K562 (cell line): Measurements from ENCODE around the gene SORCS2. TPM values are rescaled to one million over a fixed set of nuclear protein-coding genes. Genes with fewer than 3 reads are reported as not detected.

ENCODE experiments used
- ATAC-seq: fragments of 200-7000 bp; cut with Tn5 transposase; 3 replicates; pipeline ENCODE4 v1.9.1; 2020; ENCODE audit warnings: moderate library complexity
- BruUV-seq: library from RNA; stranded (reverse); fragments of 400-500 nt; replicated peaks from 2 replicates; lab custom pipeline; 2021; lab: Mats Ljungman, UMichigan
- CTCF ChIA-PET: fragments of 300-600 bp; formaldehyde crosslinking; extraction: SDS; loops from one replicate; lab custom pipeline; 2021; ENCODE audit warnings: low intra/inter-chr PET ratio; lab: Yijun Ruan, JAX
- POLR2A ChIA-PET: fragments of 300-600, 350-650 bp; sonication (Branson Sonifier 250); formaldehyde crosslinking; extraction: SDS; loops from one replicate; lab custom pipeline; 2021; ENCODE audit warnings: antibody characterized with exemption, inconsistent platforms; lab: Yijun Ruan, JAX
- DNase-seq, 4 experiments: peaks; one replicate each; pipeline versions ENCODE4 v3.0.0 to v3.0.0-alpha.2; 2011 to 2018; ENCODE audit warnings: low spot score in 3 of 4, mixed read lengths in 3 of 4; ENCODE audit errors: extremely low read depth in 1 of 4
- FAIRE-seq: peaks from 2 replicates; lab custom pipeline; 2011; peaks lifted over from hg19 to GRCh38; lab: Jason Lieb, UNC
- H2AFZ ChIP-seq: 2 replicates; pipeline ENCODE4 v1.6.0; 2011; ENCODE audit warnings: low read depth, low read length, control low read depth, inconsistent platforms
- H3K27ac ChIP-seq: fragments of 200-600 bp; 3 replicates; pipeline ENCODE4 v1.8.0; 2011; ENCODE audit warnings: low read depth, mild to moderate bottlenecking, control low read depth, inconsistent platforms, low read length, moderate library complexity, mixed read lengths; ENCODE audit errors: extremely low read depth
- H3K27me3 ChIP-seq, 2 experiments: fragments of 300-600 bp in 1 of 2; 2 replicates in 1 of 2; 3 replicates in 1 of 2; pipeline versions ENCODE4 v1.6.0 to v1.8.0; 2011; ENCODE audit warnings: inconsistent platforms in 2 of 2, low read length in 2 of 2, mild to moderate bottlenecking in 1 of 2, mixed read lengths in 1 of 2, moderate library complexity in 1 of 2; ENCODE audit not compliant: control insufficient read depth in 2 of 2, insufficient read depth in 2 of 2
- H3K36me3 ChIP-seq: fragments of 300-600 bp; 3 replicates; pipeline ENCODE4 v1.8.0; 2011; ENCODE audit warnings: mild to moderate bottlenecking, low read length, inconsistent platforms; ENCODE audit not compliant: control insufficient read depth, insufficient read depth
- H3K4me1 ChIP-seq, 2 experiments: fragments of 200-600 bp in 1 of 2; replicated peaks in 1 of 2; 2 replicates in 1 of 2; 3 replicates in 1 of 2; pipeline versions ENCODE4 v1.5.1 to v1.8.0; 2011; ENCODE audit warnings: inconsistent platforms in 2 of 2, low read length in 2 of 2, mild to moderate bottlenecking in 1 of 2, mixed read lengths in 1 of 2, moderate library complexity in 1 of 2; ENCODE audit not compliant: control insufficient read depth in 2 of 2, insufficient read depth in 2 of 2
- H3K4me2 ChIP-seq: 2 replicates; pipeline ENCODE4 v1.6.1; 2011; ENCODE audit warnings: low read length, control low read depth, inconsistent platforms, mixed read lengths; ENCODE audit not compliant: insufficient read depth
- H3K4me3 ChIP-seq: fragments of 200-600 bp; sonication (generic), shearing (Covaris generic); 2 replicates; pipeline ENCODE4 v1.5.1; 2016; ENCODE audit warnings: control low read depth, inconsistent platforms
- H3K79me2 ChIP-seq: fragments of 200-600 bp; 3 replicates; pipeline ENCODE4 v1.8.0; 2011; ENCODE audit warnings: low read length, inconsistent platforms; ENCODE audit not compliant: control insufficient read depth, insufficient read depth
- H3K9ac ChIP-seq, 2 experiments: 2 replicates each; pipeline versions ENCODE4 v1.6.0 to v1.6.1; 2011; ENCODE audit warnings: low read depth in 2 of 2, low read length in 2 of 2, control low read depth in 1 of 2, inconsistent platforms in 1 of 2, mild to moderate bottlenecking in 1 of 2, mixed read lengths in 1 of 2; ENCODE audit not compliant: insufficient read depth in 1 of 2
- H3K9me1 ChIP-seq: one replicate; pipeline ENCODE4 v1.6.0; 2011; ENCODE audit warnings: inconsistent platforms, mild to moderate bottlenecking, low read length, moderate library complexity; ENCODE audit not compliant: control insufficient read depth, insufficient read depth
- H3K9me3 ChIP-seq: replicated peaks from 2 replicates; pipeline ENCODE4 v1.5.1; 2011; ENCODE audit warnings: low read depth, low read length, inconsistent platforms; ENCODE audit not compliant: control insufficient read depth, insufficient read depth
- H4K20me1 ChIP-seq: replicated peaks from 2 replicates; pipeline ENCODE4 v1.6.1; 2011; ENCODE audit warnings: low read length, inconsistent platforms, mixed read lengths; ENCODE audit not compliant: control insufficient read depth, insufficient read depth
- CAMTA2 ChIP-seq: fragments of 250-450 bp; sonication (Bioruptor Pico); conservative IDR thresholded peaks from 2 replicates; pipeline ENCODE4 v1.5.1; 2022
- ESRRA ChIP-seq: fragments of 450-650 bp; IDR thresholded peaks from 2 replicates; pipeline ENCODE4 v1.6.1; 2014; ENCODE audit warnings: low read depth, mild to moderate bottlenecking, moderate library complexity, borderline replicate concordance
- JUND ChIP-seq, 2 experiments: IDR thresholded peaks; 2 replicates in 1 of 2; 3 replicates in 1 of 2; pipeline ENCODE4 v1.6.1; 2011; ENCODE audit warnings: borderline replicate concordance in 2 of 2, low read depth in 2 of 2, low read length in 2 of 2, improper control_type of control experiment in 1 of 2, missing biosample characterization in 1 of 2, missing genetic modification characterization in 1 of 2, missing genetic modification reagents in 1 of 2
- KLF10 ChIP-seq: fragments of 250-450 bp; sonication (Bioruptor Pico); IDR thresholded peaks from 2 replicates; pipeline ENCODE4 v1.6.1; 2021; ENCODE audit warnings: matching md5 sums
- MECOM ChIP-seq: fragments of 250-450 bp; sonication (Bioruptor Pico); IDR thresholded peaks from 2 replicates; pipeline ENCODE4 v1.8.0; 2022; ENCODE audit warnings: inconsistent platforms
- RBM17 ChIP-seq: fragments of 200-400 bp; formaldehyde crosslinking; IDR thresholded peaks from 2 replicates; pipeline ENCODE4 v1.6.1; 2017; ENCODE audit warnings: low read depth, mild to moderate bottlenecking, low read length, borderline replicate concordance
- ZNF830 ChIP-seq: fragments of 250-450 bp; sonication (Bioruptor Pico); IDR thresholded peaks from 2 replicates; pipeline ENCODE4 v1.5.0; 2021; ENCODE audit warnings: mild to moderate bottlenecking
- WGBS: fragments of 100-300 bp; shearing (Covaris generic); methylation state at CpG from one replicate; pipeline ENCODE4 v1.1.6; 2016; ENCODE audit warnings: low coverage, mixed read lengths; ENCODE audit not compliant: insufficient coverage; ENCODE audit errors: missing lambda C conversion rate; 5-methylcytosine and 5-hydroxymethylcytosine counted together
- in situ Hi-C: fragments of 300-500 bp; cut with MboI; formaldehyde crosslinking; loops from 4 replicates; pipeline ENCODE4 v1.15.0; 2018; ENCODE audit warnings: inconsistent platforms, mixed read lengths
- intact Hi-C: fragments of 100-400 bp; cut with micrococcal nuclease; formaldehyde crosslinking; loops from 2 replicates; pipeline ENCODE4 v1.14.2; 2022
- polyA plus RNA-seq, 8 experiments: library from polyadenylated mRNA; depleted of rRNA in 4 of 8; stranded (reverse) in 5 of 8; unstranded in 3 of 8; fragments of >200 nt; fragmentation: Nextera tagmentation in 2 of 8; fragmentation: Illumina TruSeq in 1 of 8; extraction: Ambion mirVana in 2 of 8; extraction: Trizol in 1 of 8; gene quantifications; 2 replicates each; pipeline versions ENCODE4 v1.2.1 to v1.2.3, GENCODE V29; 2011 to 2014; ENCODE audit warnings: inconsistent platforms in 1 of 8, missing spikeins in 1 of 8
- total RNA-seq, 7 experiments: library from RNA; depleted of rRNA in 6 of 7; stranded (reverse); fragments of >200 nt in 6 of 7; fragmentation: Illumina TruSeq in 2 of 7; extraction: Trizol in 2 of 7; gene quantifications; 2 replicates each; pipeline versions ENCODE4 v1.2.1 to v1.2.3, GENCODE V29; 2011 to 2021; ENCODE audit warnings: low replicate concordance in 1 of 7
- TF ChIP-seq, protein P1 (sequence below), 3 experiments: IDR thresholded peaks in 2 of 3; conservative IDR thresholded peaks in 1 of 3; 2 replicates each; pipeline ENCODE4 v1.5.1; 2011 to 2012; ENCODE audit warnings: low read length in 3 of 3, mild to moderate bottlenecking in 3 of 3, control low read depth in 2 of 3, improper control_type of control experiment in 1 of 3, inconsistent platforms in 1 of 3, low read depth in 1 of 3, mixed read lengths in 1 of 3, moderate library complexity in 1 of 3; ENCODE audit not compliant: insufficient read depth in 2 of 3
- TF ChIP-seq, protein P2 (sequence below): fragments of 450-650 bp; IDR thresholded peaks from 2 replicates; pipeline ENCODE4 v1.6.1; 2016; ENCODE audit warnings: mild to moderate bottlenecking, moderate library complexity

Gene SORCS2
- total and polyA plus RNA-seq, 9 of the 15 experiments (the other 6 are each of a cell fraction or from before 2014, with no cell fraction given) = not detected

DNA sequence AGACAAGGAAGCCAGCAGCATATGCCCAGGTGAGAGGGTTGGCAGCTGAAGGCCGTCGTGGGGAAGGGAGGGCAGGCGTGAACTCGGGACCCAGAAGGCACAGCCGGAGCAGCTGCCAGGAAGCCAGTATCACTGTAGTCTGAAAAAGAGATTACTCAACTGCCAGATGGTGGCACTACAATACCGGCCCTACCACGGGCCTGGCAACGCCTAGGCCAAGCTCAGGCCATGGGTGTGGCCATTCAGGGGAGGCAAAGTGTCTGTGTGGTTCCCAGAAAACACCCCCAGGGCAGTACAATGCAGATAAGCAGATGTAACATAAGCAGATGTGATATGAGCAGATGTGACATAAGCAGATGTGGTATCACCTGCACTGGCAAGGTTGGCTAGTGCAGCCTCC, 511.4 kb downstream of the SORCS2 start:
- no peaks in the 10 kb centered on the region for H3K4me1 ChIP-seq
- no peak overlapping the region for H3K4me3 ChIP-seq
- in situ Hi-C loops (no loop called here), intact Hi-C loops (no loop called here)
- 1% methylated on average over 8 of the region's 8 CpGs for WGBS
- DNase-seq (peak in 3 of 4 experiments; percentile 6 to 38 (median 37)), ATAC-seq (0 out of 3 replicates have a peak, but pooled peaks have one; percentile 20), FAIRE-seq (no peak)
- no peaks in the 10 kb centered on the region for H3K9me1 ChIP-seq
- no peaks in the 10 kb centered on the region for H3K36me3 ChIP-seq
- H3K27ac ChIP-seq = no peak overlapping the region
- H3K27me3 ChIP-seq = peaks cover 0 to 39% of the 10 kb centered on the region in 2 experiments; a peak in 3 of 5 replicates
- BruUV-seq = no TSS peak
- no peak overlapping the region for H2AFZ ChIP-seq
- POLR2A ChIA-PET = interaction anchor here (0.6 kb wide), 1 partner anchor 20 kb away, joined by 5 read pairs; no protein-coding TSS in a partner anchor
- H3K79me2 ChIP-seq = no peaks in the 10 kb centered on the region
- H3K9ac ChIP-seq = no peak overlapping the region
- H3K9me3 ChIP-seq = no peaks in the 10 kb centered on the region
- CTCF ChIA-PET = no interaction called here
- H3K4me2 ChIP-seq = no peak overlapping the region
- no peaks in the 10 kb centered on the region; the same call in 1 of the 2 replicates for H4K20me1 ChIP-seq
- TF ChIP-seq ESRRA = no peak
- no peak for TF ChIP-seq CAMTA2 (CRISPR knock-in tag)
- no peak for TF ChIP-seq KLF10 (CRISPR knock-in tag)
- TF ChIP-seq JUND (IDR thresholded peaks at IDR 0.05; ENCODE audit: borderline replicate concordance, low read depth, low read length) = no peak
- TF ChIP-seq JUND (tag; IDR thresholded peaks at IDR 0.05; ENCODE audit: borderline replicate concordance, low read depth, low read length) = no peak
- TF ChIP-seq, protein P1, sequence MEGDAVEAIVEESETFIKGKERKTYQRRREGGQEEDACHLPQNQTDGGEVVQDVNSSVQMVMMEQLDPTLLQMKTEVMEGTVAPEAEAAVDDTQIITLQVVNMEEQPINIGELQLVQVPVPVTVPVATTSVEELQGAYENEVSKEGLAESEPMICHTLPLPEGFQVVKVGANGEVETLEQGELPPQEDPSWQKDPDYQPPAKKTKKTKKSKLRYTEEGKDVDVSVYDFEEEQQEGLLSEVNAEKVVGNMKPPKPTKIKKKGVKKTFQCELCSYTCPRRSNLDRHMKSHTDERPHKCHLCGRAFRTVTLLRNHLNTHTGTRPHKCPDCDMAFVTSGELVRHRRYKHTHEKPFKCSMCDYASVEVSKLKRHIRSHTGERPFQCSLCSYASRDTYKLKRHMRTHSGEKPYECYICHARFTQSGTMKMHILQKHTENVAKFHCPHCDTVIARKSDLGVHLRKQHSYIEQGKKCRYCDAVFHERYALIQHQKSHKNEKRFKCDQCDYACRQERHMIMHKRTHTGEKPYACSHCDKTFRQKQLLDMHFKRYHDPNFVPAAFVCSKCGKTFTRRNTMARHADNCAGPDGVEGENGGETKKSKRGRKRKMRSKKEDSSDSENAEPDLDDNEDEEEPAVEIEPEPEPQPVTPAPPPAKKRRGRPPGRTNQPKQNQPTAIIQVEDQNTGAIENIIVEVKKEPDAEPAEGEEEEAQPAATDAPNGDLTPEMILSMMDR (IDR thresholded peaks at IDR 0.05 in 2 of 3, conservative IDR thresholded peaks at IDR 0.05 in 1 of 3; ENCODE audit: insufficient read depth in 2 of 3, low read depth in 1 of 3, low read length in 3 of 3) = peak in 2 of 3 experiments; percentile 12 to 22; a peak in 1 of 6 replicates
- no peak for TF ChIP-seq ZNF830 (CRISPR knock-in tag)
- TF ChIP-seq RBM17 = no peak
- TF ChIP-seq, protein P2, sequence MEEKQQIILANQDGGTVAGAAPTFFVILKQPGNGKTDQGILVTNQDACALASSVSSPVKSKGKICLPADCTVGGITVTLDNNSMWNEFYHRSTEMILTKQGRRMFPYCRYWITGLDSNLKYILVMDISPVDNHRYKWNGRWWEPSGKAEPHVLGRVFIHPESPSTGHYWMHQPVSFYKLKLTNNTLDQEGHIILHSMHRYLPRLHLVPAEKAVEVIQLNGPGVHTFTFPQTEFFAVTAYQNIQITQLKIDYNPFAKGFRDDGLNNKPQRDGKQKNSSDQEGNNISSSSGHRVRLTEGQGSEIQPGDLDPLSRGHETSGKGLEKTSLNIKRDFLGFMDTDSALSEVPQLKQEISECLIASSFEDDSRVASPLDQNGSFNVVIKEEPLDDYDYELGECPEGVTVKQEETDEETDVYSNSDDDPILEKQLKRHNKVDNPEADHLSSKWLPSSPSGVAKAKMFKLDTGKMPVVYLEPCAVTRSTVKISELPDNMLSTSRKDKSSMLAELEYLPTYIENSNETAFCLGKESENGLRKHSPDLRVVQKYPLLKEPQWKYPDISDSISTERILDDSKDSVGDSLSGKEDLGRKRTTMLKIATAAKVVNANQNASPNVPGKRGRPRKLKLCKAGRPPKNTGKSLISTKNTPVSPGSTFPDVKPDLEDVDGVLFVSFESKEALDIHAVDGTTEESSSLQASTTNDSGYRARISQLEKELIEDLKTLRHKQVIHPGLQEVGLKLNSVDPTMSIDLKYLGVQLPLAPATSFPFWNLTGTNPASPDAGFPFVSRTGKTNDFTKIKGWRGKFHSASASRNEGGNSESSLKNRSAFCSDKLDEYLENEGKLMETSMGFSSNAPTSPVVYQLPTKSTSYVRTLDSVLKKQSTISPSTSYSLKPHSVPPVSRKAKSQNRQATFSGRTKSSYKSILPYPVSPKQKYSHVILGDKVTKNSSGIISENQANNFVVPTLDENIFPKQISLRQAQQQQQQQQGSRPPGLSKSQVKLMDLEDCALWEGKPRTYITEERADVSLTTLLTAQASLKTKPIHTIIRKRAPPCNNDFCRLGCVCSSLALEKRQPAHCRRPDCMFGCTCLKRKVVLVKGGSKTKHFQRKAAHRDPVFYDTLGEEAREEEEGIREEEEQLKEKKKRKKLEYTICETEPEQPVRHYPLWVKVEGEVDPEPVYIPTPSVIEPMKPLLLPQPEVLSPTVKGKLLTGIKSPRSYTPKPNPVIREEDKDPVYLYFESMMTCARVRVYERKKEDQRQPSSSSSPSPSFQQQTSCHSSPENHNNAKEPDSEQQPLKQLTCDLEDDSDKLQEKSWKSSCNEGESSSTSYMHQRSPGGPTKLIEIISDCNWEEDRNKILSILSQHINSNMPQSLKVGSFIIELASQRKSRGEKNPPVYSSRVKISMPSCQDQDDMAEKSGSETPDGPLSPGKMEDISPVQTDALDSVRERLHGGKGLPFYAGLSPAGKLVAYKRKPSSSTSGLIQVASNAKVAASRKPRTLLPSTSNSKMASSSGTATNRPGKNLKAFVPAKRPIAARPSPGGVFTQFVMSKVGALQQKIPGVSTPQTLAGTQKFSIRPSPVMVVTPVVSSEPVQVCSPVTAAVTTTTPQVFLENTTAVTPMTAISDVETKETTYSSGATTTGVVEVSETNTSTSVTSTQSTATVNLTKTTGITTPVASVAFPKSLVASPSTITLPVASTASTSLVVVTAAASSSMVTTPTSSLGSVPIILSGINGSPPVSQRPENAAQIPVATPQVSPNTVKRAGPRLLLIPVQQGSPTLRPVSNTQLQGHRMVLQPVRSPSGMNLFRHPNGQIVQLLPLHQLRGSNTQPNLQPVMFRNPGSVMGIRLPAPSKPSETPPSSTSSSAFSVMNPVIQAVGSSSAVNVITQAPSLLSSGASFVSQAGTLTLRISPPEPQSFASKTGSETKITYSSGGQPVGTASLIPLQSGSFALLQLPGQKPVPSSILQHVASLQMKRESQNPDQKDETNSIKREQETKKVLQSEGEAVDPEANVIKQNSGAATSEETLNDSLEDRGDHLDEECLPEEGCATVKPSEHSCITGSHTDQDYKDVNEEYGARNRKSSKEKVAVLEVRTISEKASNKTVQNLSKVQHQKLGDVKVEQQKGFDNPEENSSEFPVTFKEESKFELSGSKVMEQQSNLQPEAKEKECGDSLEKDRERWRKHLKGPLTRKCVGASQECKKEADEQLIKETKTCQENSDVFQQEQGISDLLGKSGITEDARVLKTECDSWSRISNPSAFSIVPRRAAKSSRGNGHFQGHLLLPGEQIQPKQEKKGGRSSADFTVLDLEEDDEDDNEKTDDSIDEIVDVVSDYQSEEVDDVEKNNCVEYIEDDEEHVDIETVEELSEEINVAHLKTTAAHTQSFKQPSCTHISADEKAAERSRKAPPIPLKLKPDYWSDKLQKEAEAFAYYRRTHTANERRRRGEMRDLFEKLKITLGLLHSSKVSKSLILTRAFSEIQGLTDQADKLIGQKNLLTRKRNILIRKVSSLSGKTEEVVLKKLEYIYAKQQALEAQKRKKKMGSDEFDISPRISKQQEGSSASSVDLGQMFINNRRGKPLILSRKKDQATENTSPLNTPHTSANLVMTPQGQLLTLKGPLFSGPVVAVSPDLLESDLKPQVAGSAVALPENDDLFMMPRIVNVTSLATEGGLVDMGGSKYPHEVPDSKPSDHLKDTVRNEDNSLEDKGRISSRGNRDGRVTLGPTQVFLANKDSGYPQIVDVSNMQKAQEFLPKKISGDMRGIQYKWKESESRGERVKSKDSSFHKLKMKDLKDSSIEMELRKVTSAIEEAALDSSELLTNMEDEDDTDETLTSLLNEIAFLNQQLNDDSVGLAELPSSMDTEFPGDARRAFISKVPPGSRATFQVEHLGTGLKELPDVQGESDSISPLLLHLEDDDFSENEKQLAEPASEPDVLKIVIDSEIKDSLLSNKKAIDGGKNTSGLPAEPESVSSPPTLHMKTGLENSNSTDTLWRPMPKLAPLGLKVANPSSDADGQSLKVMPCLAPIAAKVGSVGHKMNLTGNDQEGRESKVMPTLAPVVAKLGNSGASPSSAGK = no peak
- TF ChIP-seq MECOM (CRISPR knock-in tag) = no peak
